HG03135 (cell line): ENCODE results near the gene CD151.

Experiments used
- ATAC-seq: cut with Tn5 transposase; IDR thresholded peaks from one replicate; pipeline ENCODE4 v1.9.1; 2021; ENCODE audit warnings: mild to moderate bottlenecking, moderate library complexity; ENCODE audit not compliant: unreplicated experiment

The CD151 gene

GRCh38 chr11:796565-797295 is 36.0 kb upstream of the CD151 start:
- no peak for ATAC-seq

- ATAC-seq = peak; percentile 40
These were observed 35.3 kb upstream of the CD151 start for GRCh38 chr11:797296-798092.

GRCh38 chr11:798093-798713 is 34.5 kb upstream of the CD151 start, which contains the start of gene SLC25A22:
TSS of gene SLC25A22 (minus strand) at chr11:798281. CDS start at chr11:795006, 3,275 bp downstream.
- peak; percentile 50 for ATAC-seq

GRCh38 chr11:799641-800316 is 33.0 kb upstream of the CD151 start:
- no peak for ATAC-seq

- ATAC-seq = no peak
These were observed 32.3 kb upstream of the CD151 start for GRCh38 chr11:800473-800872.

GRCh38 chr11:801097-801780 is 31.5 kb upstream of the CD151 start:
- no peak for ATAC-seq

GRCh38 chr11:802018-802617 is 30.6 kb upstream of the CD151 start:
- ATAC-seq = no peak

GRCh38 chr11:802693-803466 is 29.9 kb upstream of the CD151 start:
- no peak for ATAC-seq

GRCh38 chr11:803467-803742 is 29.3 kb upstream of the CD151 start:
- no peak for ATAC-seq

GRCh38 chr11:803770-804598 is 28.8 kb upstream of the CD151 start:
- ATAC-seq = no peak

- no peak for ATAC-seq
These were observed 28.2 kb upstream of the CD151 start for GRCh38 chr11:804599-804964.

GRCh38 chr11:808427-809286 is 24.1 kb upstream of the CD151 start:
- ATAC-seq = peak; percentile 0

- peak; percentile 62 for ATAC-seq
These were observed 23.3 kb upstream of the CD151 start, which contains the start of gene RPLP2 for GRCh38 chr11:809287-810039. TSS of gene RPLP2 (plus strand) at chr11:809967. CDS start at chr11:810235, 268 bp downstream.

- peak; percentile 5 for ATAC-seq
These were observed 22.6 kb upstream of the CD151 start for GRCh38 chr11:810040-810567.

- no peak for ATAC-seq
These were observed 21.1 kb upstream of the CD151 start for GRCh38 chr11:811446-812245.

- ATAC-seq = no peak
These were observed 20.4 kb upstream of the CD151 start for GRCh38 chr11:812390-812789.
